ENCODE results near the gene TSBP1. TPM values are rescaled to one million over a fixed set of nuclear protein-coding genes. Genes with fewer than 3 reads are reported as not detected.

Gene TSBP1
- total and polyA plus RNA-seq, 2 of the 13 experiments (the other 11 are each of a cell fraction or from before 2014, with no cell fraction given) = not detected

DNA sequence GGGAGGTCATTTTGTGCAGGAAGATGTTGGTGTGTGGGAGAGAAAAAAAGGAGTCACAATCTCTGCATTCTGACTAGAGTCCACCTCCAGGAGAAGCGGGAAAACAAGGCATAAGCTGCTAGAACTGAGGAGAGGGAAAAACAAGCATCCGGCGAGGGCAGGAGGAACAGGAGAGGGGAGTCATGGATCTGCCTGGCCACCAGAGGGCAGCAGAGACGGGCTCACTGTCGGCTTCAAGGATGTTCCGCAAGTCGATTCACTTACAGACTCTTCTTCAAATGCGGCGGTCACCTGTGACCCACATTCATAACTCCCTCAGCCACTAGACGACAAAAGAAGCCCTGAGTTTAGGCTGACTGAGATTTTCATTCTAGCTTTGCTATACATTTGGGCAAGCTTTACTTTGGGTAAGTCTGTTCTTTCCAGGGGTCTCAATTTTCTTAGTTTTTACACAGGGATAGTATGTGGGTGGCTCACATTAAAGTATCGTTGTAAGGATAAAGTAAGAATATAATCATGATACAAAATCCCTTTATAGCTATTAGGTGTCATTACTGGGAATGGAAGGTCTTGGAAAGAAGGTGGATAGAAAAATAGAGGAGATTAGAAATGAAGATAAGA is 41.8 kb upstream of the TSBP1 start (continued):
- TF ChIP-seq ZFP37 (CRISPR knock-in tag; IDR thresholded peaks at IDR 0.05; ENCODE audit: borderline replicate concordance) (no peak; the same call in 1 of the 2 replicates), ZKSCAN5 (CRISPR knock-in tag; IDR thresholded peaks at IDR 0.05) (no peak), ZNF460 (CRISPR knock-in tag; IDR thresholded peaks at IDR 0.05; ENCODE audit: borderline replicate concordance) (no peak), DNMT3B (CRISPR knock-in tag; conservative IDR thresholded peaks at IDR 0.05) (no peak), IRF2 (CRISPR knock-in tag; IDR thresholded peaks at IDR 0.05) (peak; percentile 41; the same call in 1 of the 2 replicates), ZNF331 (CRISPR knock-in tag; IDR thresholded peaks at IDR 0.05) (peak; percentile 20; the same call in 1 of the 2 replicates), ZNF263 (CRISPR knock-in tag; IDR thresholded peaks at IDR 0.05) (no peak), CHD2 (IDR thresholded peaks at IDR 0.05; ENCODE audit: low read depth, low read length) (no peak), ZNF232 (CRISPR knock-in tag; IDR thresholded peaks at IDR 0.05; ENCODE audit: borderline replicate concordance) (no peak), CEBPG (CRISPR knock-in tag; IDR thresholded peaks at IDR 0.05) (no peak)
- TF ChIP-seq, protein P1, sequence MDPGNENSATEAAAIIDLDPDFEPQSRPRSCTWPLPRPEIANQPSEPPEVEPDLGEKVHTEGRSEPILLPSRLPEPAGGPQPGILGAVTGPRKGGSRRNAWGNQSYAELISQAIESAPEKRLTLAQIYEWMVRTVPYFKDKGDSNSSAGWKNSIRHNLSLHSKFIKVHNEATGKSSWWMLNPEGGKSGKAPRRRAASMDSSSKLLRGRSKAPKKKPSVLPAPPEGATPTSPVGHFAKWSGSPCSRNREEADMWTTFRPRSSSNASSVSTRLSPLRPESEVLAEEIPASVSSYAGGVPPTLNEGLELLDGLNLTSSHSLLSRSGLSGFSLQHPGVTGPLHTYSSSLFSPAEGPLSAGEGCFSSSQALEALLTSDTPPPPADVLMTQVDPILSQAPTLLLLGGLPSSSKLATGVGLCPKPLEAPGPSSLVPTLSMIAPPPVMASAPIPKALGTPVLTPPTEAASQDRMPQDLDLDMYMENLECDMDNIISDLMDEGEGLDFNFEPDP (CRISPR knock-in tag; conservative IDR thresholded peaks at IDR 0.05) = no peak
- TF ChIP-seq, protein P2, sequence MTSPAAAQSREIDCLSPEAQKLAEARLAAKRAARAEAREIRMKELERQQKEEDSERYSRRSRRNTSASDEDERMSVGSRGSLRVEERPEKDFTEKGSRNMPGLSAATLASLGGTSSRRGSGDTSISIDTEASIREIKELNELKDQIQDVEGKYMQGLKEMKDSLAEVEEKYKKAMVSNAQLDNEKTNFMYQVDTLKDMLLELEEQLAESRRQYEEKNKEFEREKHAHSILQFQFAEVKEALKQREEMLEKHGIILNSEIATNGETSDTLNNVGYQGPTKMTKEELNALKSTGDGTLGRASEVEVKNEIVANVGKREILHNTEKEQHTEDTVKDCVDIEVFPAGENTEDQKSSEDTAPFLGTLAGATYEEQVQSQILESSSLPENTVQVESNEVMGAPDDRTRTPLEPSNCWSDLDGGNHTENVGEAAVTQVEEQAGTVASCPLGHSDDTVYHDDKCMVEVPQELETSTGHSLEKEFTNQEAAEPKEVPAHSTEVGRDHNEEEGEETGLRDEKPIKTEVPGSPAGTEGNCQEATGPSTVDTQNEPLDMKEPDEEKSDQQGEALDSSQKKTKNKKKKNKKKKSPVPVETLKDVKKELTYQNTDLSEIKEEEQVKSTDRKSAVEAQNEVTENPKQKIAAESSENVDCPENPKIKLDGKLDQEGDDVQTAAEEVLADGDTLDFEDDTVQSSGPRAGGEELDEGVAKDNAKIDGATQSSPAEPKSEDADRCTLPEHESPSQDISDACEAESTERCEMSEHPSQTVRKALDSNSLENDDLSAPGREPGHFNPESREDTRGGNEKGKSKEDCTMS (CRISPR knock-in tag; conservative IDR thresholded peaks at IDR 0.05) = no peak
- TF ChIP-seq, protein P3, sequence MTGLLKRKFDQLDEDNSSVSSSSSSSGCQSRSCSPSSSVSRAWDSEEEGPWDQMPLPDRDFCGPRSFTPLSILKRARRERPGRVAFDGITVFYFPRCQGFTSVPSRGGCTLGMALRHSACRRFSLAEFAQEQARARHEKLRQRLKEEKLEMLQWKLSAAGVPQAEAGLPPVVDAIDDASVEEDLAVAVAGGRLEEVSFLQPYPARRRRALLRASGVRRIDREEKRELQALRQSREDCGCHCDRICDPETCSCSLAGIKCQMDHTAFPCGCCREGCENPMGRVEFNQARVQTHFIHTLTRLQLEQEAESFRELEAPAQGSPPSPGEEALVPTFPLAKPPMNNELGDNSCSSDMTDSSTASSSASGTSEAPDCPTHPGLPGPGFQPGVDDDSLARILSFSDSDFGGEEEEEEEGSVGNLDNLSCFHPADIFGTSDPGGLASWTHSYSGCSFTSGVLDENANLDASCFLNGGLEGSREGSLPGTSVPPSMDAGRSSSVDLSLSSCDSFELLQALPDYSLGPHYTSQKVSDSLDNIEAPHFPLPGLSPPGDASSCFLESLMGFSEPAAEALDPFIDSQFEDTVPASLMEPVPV (CRISPR knock-in tag; IDR thresholded peaks at IDR 0.05) = no peak
- TF ChIP-seq, protein P4, sequence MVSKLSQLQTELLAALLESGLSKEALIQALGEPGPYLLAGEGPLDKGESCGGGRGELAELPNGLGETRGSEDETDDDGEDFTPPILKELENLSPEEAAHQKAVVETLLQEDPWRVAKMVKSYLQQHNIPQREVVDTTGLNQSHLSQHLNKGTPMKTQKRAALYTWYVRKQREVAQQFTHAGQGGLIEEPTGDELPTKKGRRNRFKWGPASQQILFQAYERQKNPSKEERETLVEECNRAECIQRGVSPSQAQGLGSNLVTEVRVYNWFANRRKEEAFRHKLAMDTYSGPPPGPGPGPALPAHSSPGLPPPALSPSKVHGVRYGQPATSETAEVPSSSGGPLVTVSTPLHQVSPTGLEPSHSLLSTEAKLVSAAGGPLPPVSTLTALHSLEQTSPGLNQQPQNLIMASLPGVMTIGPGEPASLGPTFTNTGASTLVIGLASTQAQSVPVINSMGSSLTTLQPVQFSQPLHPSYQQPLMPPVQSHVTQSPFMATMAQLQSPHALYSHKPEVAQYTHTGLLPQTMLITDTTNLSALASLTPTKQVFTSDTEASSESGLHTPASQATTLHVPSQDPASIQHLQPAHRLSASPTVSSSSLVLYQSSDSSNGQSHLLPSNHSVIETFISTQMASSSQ (IDR thresholded peaks at IDR 0.05; ENCODE audit: low read depth) = no peak
- TF ChIP-seq, protein P4 (CRISPR knock-in tag; IDR thresholded peaks at IDR 0.05; ENCODE audit: borderline replicate concordance) = no peak
- TF ChIP-seq, protein P5, sequence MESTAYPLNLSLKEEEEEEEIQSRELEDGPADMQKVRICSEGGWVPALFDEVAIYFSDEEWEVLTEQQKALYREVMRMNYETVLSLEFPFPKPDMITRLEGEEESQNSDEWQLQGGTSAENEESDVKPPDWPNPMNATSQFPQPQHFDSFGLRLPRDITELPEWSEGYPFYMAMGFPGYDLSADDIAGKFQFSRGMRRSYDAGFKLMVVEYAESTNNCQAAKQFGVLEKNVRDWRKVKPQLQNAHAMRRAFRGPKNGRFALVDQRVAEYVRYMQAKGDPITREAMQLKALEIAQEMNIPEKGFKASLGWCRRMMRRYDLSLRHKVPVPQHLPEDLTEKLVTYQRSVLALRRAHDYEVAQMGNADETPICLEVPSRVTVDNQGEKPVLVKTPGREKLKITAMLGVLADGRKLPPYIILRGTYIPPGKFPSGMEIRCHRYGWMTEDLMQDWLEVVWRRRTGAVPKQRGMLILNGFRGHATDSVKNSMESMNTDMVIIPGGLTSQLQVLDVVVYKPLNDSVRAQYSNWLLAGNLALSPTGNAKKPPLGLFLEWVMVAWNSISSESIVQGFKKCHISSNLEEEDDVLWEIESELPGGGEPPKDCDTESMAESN (CRISPR knock-in tag; conservative IDR thresholded peaks at IDR 0.05) = no peak
- TF ChIP-seq, protein P6, sequence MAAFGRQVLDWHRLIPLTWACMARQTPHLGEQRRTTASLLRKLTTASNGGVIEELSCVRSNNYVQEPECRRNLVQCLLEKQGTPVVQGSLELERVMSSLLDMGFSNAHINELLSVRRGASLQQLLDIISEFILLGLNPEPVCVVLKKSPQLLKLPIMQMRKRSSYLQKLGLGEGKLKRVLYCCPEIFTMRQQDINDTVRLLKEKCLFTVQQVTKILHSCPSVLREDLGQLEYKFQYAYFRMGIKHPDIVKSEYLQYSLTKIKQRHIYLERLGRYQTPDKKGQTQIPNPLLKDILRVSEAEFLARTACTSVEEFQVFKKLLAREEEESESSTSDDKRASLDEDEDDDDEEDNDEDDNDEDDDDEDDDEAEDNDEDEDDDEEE (CRISPR knock-in tag; IDR thresholded peaks at IDR 0.05) = no peak

All from HepG2 (cell line).